Right ventricle myocardium superior (tissue), 1 donor: ENCODE measurements around the gene ORC3. TPM values are rescaled to one million over a fixed set of nuclear protein-coding genes. Genes with fewer than 3 reads are reported as not detected.
"Not testable (repeated sequence)": the region's sequence is repeated elsewhere in the genome, so short reads cannot be mapped to it uniquely, and the experiment has no call there.

Source experiments
- ATAC-seq: fragments of 200-7000 bp; cut with Tn5 transposase; one replicate; pipeline ENCODE4 v1.9.1; 2020; ENCODE audit warnings: mild to moderate bottlenecking; ENCODE audit not compliant: poor library complexity
- DNase-seq: peaks from one replicate; pipeline ENCODE4 v3.0.0-alpha.2; 2020
- intact Hi-C: fragments of 100-400 bp; cut with DNase I; formaldehyde crosslinking; loops from one replicate; pipeline ENCODE4 v1.11.2; 2022
- total RNA-seq: library from RNA; stranded (reverse); fragmentation: NEBNext Ultra II Directional; extraction: Animal tissue kit (Norgen Biotek cat#: 25700); gene quantifications from one replicate; pipeline ENCODE4 v1.2.1, GENCODE V29; 2021
- donor health status: DM: no; HTN: yes; CAD: no; lungs with severe emphysema.

Gene ORC3
- total RNA-seq, 1 donor from 2014 or later = 17.9 TPM

DNA sequence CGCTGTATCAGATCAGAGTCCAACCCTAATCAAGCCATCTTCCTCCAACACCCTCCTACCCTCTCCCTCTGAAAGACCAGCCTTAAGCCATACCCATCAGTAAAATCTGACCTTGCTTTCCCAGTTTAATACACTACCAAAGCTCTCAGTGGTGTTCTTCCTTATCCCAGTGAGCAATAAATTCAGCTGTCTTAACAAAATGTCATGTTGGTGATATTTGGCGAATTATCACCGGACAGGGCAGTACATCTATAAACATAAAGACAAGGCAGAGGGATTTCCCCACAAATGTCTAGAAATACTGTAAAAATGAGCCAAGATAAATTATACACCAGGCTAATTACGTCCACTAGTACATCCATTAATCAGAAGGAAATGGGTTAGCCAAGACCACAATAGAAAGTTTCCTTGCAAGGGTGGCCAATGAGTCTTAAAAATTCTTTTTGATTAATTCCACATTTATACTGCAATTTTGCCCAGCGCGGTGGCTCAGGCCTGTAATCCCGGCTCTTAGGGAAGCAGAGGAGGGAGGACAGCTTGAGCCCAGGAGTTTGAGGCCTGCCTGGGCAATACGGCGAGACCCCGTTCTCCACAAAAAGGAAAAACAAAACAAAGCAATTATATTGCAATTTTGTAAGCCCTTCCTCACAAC is 1.1 kb upstream of the ORC3 start:
- intact Hi-C loops = no loop called here
- DNase-seq (no peak), ATAC-seq (no peak)

DNA sequence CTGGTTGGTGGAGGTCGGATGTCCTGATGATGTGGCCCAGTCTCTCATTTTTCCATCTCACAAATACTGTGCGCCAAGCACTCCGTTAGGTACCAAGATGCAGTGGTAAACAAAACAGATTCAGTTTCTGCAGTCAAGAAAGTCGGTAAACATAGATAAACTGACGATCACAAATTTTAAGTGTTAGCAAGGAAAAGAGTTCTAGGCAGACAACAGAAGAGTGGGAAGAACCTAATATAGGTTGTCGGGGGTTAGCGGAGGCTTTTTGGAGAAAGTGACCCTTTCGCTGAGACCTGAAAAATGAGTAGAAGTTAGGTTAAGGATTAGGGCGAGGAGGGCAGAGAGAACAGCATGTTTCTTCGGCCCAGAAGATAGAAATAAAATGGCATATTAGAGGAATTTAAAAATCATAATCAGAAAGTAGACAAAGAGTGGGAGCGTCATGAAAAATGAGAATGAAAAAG is 514 bp downstream of the ORC3 start:
- DNase-seq (no peak), ATAC-seq (no peak)
- intact Hi-C loops = no loop called here

DNA sequence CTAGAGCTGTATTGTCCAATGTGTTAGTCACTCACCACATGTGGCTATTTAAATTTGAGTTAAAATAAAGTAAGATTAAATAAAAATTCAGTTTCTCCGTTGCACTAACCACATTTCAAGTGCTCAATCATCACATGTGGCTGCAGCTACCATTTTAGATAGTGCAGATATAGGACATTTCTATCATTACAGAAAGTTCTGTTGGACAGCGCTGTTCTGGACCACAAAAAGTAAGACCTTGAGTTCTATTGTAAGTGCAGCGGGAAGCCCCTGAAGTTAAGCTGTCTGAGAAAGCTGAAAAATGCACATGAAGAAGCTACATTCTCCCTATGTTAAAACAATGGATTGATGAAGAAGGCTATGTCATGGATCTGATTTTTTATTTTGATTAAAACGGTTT is 1.1 kb downstream of the ORC3 start:
- DNase-seq (no peak), ATAC-seq (no peak)
- intact Hi-C loops = no loop called here

DNA sequence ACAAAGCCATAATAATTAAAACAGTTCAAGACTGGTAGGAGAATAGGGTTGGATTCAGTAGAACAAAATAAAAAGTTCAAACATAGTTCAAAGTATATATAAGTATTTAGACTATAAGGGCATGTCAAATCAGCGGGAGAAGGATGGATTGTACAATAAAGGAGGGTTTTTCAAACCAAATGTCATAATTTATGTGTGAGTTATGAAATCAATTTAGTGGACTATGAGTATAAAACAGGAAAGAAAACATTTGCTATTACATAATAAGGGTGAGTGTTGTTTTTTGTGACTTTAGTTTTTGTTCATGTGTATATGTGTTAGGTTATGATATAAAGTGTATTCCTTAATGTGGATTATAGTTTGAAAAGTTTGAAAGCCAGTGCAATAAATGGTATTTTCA is 10.6 kb downstream of the ORC3 start:
- intact Hi-C loops = no loop called here
- DNase-seq (no peak), ATAC-seq (no peak)

DNA sequence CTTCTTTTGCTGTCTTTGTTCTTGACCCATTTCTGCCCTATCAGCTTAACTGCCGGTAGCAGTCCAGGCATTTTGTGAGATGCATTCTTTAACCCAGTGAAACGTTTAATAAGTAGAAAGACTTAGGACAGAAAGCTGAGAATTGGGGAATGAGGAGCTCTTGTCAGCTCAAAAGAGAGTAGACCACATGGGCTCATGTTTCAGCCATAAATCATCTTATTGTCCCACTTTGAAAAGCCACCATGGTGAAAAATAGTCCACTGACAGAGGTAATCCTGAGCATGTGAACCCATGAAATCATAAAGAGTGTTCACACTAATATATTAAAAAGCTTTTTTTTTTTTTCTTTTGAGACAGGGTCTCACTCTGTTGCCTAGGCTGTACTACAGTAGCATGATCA is 16.3 kb downstream of the ORC3 start:
- DNase-seq (no peak), ATAC-seq (no peak)
- intact Hi-C loops = no loop called here

DNA sequence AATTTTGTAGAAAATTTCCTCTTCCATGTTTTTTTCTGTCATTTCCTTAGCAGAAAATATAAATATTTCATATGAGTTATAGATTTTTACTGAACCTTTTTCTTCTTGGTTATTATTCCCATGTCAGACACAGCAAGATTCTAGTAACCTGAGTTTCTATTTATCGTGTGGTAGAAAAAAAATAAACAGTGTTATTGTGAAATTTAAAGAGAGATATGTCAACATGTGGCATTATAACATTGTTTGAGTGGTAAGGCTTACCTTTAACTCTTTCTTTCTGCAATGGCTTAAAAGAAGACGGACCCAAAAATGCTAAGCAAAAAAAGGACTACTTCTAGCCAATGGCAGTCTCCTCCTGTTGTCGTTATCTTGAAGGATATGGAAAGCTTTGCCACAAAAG is 18.9 kb downstream of the ORC3 start:
- DNase-seq = no peak
- no peak for ATAC-seq
- intact Hi-C loops = no loop called here

DNA sequence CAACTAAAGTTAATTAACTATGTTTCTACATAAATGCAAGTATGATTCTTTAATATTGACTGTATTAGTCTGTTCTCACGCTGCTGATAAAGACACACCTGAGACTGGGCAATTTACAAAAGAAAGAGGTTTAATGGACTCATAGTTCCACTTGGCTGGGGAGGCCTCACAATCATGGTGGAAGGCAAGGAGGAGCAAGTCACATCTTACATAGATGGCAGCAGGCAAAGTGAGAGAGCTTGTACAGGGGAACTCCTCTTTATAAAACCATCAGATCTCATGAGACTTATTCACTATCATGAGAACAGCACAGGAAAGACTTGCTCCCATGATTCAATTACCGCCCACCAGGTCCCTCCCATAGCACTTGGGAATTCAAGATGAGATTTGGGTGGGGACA is 23.1 kb downstream of the ORC3 start:
- DNase-seq, intact Hi-C loops, ATAC-seq: not testable (repeated sequence)

DNA sequence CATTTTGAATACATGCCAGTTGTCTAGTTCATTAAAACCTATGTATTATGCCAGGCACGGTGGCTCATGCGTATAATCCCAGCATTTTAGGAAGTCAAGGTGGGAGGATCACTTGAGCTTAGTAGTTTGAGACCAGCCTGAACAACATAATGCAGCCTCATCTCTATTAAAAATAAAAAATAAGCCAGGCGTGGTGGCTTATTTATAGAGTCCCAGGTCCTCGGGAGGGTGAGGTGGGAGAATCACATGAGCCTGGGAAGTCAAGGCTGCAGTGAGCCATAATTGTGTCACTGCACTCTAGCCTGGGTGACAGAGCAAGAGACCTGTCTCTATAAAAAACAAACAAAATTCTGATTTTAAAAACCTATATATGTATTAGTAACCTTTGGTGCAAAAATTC is 27.5 kb downstream of the ORC3 start:
- no peak for DNase-seq
- intact Hi-C loops = no loop called here
- ATAC-seq = peak; percentile 93

DNA sequence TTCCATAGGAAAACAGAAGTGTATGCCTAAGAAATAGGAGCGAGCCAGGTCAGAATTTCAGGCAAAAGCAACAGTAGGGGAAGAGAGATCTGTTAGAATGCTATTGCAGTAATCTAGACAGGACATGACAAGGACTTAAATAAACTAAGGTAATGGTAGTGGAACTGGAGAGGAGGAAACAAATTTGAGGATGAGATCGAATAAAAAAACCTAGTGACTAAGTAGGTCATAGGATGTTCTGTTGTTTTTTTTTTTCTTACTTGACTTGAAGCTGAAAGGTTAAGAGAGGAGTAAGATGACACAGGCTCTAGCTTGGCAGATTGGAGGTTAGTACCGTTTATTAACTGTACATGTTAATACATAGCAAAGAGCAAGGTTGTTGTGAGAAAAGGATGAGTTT is 28.6 kb downstream of the ORC3 start:
- DNase-seq (no peak), ATAC-seq (no peak)
- intact Hi-C loops = no loop called here

DNA sequence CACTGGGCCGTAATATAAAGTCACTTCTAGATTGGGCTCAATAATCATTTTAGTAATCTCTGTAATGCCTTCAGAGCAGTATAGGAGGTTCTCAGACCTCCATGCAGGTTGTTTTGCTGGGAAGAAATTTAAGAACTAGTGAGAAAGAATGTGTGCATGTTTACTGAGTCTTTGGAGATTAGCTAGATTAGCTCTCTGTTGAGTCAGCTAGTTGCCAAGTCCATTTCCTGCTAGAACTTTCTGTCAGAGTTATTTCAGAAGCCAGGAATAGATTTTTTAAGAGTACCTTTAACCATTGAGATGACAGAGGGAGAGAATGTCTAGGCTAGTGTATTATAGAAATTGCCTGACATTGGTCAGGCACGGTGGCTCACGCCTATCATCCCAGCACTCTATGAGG is 33.3 kb downstream of the ORC3 start:
- ATAC-seq (no peak), DNase-seq (no peak)
- intact Hi-C loops = no loop called here

DNA sequence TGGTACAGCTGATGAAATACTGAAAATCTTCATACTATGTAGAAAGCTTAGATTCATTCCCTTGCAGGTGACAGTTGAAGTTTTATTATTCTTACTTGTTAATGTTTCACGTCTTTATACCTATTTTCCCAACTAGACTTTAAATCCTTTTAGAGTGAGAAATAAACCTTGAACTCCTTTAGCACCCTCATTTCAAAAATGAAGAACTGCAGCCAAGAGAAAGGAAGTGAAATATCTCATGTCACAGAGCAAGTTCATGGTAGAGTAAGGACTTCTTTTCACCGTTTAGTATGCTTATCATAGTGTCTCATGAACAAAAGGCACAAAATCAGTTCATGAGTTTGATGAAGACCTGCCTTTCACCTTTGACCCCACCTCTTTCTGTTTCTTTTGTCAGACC is 38.5 kb downstream of the ORC3 start:
- intact Hi-C loops = no loop called here
- DNase-seq (no peak), ATAC-seq (no peak)

DNA sequence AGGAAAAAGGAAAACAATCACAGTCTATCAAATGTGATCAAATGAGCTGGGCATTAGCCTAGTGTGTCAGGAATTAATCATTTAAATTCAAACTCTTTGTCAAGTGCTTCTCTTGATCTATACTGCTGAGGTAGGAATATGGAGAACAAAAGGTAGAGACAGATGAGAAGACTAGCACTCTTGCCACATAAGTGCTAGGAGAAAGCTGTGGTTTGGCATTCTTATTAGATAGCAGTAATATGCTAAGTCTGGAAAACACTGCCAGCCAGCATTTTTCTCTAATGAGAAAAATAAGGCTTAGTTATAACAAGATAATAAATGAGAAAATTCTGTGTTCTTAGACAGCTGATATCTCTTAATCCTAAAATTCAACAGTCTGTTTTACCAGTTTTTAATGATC is 38.9 kb downstream of the ORC3 start:
- no peak for DNase-seq
- no peak for ATAC-seq
- intact Hi-C loops = no loop called here

DNA sequence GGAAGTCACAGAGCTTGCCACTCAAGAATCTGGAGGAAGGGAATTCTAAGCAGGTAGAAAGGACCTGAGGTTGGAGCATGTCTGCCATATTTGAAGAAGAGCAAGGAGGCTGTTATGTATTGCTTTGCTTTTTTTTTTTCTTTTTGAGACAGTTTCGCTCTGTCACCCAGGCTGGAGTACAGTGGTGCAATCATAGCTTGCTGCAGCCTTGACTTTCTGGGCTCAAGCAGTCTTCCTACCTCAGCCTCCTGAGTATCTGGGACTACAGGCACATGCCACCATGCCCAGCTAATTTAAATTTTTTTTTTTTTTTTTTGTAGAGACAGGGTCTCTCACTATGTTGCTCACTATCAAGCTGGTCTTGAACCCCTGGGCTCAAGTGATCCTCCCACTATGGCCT is 40.8 kb downstream of the ORC3 start:
- intact Hi-C loops = no loop called here
- DNase-seq (no peak), ATAC-seq (no peak)

DNA sequence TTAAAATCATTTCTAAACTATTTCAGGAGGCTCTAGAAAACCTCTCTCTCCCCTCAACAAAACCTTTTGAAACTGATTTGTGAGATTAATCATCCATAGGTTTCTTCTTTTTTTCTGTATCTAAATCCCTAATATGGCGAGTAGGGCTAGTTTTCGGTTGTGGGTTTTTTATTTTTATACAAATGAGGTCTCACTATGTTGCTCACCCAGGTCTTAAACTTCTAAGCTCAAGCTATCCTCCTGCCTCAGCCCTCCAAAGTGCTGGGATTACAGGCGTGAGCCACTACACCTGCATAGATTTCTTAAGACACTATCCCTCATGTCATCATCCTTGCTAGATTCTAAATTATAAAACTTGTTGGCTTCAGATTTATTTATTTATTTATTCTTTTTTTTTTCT is 43.9 kb downstream of the ORC3 start:
- intact Hi-C loops = no loop called here
- DNase-seq (no peak), ATAC-seq (no peak)

DNA sequence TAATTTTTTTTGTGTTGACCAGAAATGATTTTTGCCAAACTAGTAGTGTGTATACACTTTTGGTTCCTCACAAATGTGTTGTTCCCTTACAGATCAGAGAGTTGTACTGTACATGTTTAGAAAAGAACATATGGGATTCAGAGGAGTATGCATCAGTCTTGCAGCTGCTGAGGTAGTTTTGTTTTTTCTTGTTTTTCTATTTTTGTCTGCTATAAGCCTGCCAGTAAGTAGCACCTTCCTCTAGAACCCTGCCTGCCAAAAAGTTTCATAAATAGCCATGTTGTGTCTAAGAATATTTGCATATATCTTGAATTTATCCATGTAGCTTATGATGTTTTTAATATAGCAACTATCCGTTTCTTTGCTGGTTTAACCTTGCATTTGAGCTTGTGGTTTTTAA is 46.4 kb downstream of the ORC3 start:
- DNase-seq = no peak
- ATAC-seq = no peak
- intact Hi-C loops = no loop called here

DNA sequence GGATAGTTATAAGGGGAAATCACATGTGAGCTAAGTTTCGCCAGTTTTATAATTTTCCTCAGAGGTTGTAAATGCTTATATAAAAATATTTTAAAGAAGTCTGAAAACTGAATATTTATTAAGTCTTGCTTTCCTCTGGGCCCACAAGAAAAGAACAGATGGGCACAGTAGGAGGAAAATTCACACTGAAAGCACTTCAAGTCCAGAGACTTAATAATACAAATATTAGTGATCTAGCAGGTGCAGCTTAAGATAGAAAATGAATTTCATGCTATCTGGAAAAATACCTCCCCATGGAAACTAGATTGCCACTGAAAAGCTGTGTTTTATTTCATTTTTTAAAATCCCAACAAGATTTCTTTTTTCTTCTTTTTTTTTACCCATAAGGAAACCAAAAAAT is 47.2 kb downstream of the ORC3 start:
- no peak for DNase-seq
- intact Hi-C loops = no loop called here
- no peak for ATAC-seq

DNA sequence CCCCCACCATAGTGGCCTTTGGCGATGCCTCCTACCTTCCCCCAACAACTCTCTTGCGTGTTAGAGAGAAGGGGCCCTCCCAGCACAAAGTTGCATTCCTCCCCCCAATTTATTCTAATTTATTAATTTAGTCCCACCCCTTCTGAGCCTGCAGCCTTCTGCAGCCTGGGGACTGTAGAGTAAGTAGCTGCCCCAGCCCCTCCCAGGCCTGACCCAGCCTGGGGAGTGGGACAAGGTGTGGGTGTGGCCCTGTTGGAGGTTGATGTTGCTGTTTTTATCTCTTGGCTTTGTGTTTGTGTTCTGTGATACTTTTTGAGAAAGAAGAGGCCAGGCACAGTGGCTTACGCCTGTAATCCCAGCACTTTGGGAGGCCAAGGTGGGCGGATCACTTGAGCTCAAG is 49.4 kb downstream of the ORC3 start:
- DNase-seq (no peak), ATAC-seq (no peak)
- intact Hi-C loops = no loop called here

DNA sequence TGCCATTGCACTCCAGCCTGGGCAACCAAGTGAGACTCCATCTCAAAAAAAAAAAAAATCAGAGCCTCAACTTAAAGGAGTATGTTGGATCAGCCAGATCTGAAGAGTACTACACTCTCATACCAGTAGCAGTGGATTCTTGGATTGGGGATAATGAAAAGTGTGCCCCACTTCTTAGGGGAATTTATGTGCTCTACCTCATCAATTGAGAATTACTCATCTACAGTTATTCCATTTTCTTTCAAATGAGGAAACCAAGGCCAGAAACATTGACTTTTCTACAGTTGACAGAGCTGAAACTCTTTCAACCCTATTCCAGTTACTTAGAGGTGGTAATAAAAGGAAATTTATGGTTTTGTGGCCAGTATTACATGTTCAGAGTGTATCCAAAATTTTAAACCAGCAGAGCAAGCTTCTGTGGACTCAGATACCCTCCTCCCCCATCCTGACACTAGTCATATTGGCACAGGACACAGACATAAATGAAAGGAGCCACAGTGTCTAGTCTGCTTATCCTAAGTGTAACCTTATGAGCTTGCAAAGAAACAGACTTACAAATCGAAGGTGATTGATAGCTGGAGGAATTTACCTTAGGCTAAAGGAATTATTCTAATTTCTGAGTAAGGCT is 51.2 kb downstream of the ORC3 start:
- no peak for ATAC-seq
- intact Hi-C loops = no loop called here

DNA sequence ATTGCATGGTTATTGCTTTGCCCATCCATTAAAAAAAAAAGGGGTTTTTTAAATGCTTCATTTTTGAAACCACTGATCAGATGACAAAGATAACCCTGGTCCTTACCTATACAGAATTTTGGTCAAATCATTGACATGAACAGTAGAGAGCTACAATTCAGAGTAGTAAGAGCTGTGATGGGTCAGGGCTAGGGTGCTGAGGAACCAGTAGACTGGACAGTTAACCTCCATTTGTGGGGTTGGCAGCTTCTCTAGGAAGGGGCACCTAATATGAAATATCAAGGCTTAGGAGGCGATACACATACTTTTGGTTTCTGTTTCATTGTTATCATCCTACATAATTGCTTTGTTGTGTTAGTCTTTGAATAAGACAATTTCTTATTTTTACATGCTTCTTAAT is 55.1 kb downstream of the ORC3 start:
- ATAC-seq = no peak
- intact Hi-C loops = no loop called here

More for the DNA sequence above, 51.2 kb downstream of the ORC3 start:
- no peak for DNase-seq

DNA sequence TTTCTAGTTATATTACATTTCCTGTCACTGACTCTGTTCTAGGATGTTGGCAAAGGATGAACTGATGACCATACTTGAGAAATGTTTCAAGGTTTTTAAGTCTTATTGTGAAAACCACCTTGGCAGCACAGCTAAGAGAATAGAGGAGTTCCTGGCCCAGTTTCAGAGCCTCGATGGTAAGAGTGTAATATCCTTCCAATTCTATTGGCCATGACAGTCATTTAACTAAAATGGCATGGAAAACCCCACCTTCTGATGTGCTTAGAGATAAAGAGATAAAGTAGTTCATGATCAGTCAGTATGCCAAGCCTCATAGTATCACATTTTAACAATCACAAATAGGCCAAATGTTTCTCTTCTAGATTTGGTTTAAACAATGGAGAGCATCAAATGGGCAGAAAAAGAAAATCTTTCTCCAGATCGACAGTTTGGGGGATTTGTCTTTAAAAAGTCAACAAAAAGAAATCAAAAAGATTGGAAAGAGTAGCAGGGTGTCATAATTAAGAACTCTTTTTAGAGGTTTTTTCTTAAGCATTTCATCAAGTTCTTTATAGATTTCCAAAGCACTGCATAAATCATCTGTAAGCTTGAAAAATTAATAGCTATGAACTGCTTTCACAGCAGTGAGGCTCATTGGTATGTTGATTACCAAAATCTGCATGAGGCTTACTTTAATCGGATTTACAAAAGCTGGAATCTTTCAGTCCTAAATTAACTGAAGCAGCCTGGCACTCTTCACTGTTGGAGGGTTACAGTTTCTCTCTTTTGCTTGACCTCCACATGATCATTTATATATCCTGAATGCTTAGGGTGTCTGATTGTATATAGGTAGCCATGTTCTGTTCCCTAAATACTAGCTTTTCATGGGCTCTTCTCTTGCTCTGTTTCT is 63.4 kb downstream of the ORC3 start:
- DNase-seq (no peak), ATAC-seq (no peak)
- intact Hi-C loops = no loop called here

More for the DNA sequence above, 55.1 kb downstream of the ORC3 start:
- no peak for DNase-seq
